Neural progenitor cell (in vitro differentiated cells): ENCODE measurements around the gene KRTAP5-2.

ENCODE experiments used
- EZH2 ChIP-seq: fragments of 200-600 bp; sonication (generic); IDR thresholded peaks from 2 replicates; pipeline ENCODE4 v1.6.1; 2017; ENCODE audit warnings: antibody characterized with exemption, mild to moderate bottlenecking, moderate library complexity
- TF ChIP-seq, protein P1 (sequence below): fragments of 200-600 bp; sonication (generic); IDR thresholded peaks from 2 replicates; pipeline ENCODE4 v1.5.1; 2017; ENCODE audit warnings: antibody characterized with exemption, mild to moderate bottlenecking

DNA sequence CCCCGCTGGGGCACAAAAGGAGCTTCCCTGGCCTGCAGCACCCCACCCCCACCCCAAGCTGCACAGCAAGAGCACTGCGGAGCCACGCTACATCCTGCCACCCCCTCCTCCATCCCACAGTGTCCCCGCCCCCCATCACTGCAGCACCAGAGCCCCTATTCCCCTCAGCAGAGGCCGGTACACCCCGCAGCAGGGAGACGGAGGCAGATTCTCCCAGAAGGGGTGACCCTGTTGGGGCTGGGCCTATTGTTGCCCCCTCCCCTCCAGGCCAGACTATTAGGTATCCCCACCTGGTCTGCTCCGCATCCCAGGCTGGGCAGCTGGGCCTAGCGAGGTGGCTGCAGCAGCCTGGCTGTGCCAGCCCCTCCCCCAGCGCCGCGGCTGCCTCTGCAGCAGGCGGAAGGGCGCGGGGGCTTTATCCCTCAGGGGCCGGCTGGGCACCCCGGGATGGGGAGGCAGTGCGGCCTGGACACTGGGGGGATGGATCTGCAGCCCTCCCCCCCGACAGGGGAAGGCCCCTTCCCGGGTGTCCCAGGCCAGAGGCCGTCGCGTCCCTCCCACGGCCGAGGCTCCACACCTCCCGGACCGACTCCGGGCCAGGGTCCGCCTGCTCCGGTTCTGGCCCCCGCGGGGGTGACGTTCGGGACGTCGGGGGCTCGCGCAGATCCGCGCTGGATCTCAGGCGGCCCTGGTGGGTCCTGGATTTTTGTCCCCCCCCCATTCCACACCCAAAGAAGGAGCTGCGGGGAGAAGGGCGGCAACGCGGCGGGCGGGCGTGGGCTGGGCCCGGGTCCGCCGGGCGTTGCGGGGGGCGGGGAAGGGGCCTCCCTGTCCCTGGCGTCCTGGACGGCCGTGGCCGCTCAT, 27.0 kb downstream of the KRTAP5-2 start:
- TF ChIP-seq, protein P1, sequence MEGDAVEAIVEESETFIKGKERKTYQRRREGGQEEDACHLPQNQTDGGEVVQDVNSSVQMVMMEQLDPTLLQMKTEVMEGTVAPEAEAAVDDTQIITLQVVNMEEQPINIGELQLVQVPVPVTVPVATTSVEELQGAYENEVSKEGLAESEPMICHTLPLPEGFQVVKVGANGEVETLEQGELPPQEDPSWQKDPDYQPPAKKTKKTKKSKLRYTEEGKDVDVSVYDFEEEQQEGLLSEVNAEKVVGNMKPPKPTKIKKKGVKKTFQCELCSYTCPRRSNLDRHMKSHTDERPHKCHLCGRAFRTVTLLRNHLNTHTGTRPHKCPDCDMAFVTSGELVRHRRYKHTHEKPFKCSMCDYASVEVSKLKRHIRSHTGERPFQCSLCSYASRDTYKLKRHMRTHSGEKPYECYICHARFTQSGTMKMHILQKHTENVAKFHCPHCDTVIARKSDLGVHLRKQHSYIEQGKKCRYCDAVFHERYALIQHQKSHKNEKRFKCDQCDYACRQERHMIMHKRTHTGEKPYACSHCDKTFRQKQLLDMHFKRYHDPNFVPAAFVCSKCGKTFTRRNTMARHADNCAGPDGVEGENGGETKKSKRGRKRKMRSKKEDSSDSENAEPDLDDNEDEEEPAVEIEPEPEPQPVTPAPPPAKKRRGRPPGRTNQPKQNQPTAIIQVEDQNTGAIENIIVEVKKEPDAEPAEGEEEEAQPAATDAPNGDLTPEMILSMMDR: no peak
- peak; percentile 86 for TF ChIP-seq EZH2
